Stimulated activated CD4-positive, alpha-beta T cell treated with anti-CD3 and anti-CD28 coated beads, TNF-alpha, amount 100 ng/mL, for 24 hours (primary cell): ENCODE data around the gene C5orf24.
"Not testable (repeated sequence)": the region's sequence is repeated elsewhere in the genome, so short reads cannot be mapped to it uniquely, and the experiment has no call there.

Experiments
- DNase-seq, 3 experiments: peaks; one replicate each; pipeline ENCODE4 v3.0.0-alpha.2; 2020; ENCODE audit warnings: low read depth in 3 of 3

The C5orf24 gene

DNA sequence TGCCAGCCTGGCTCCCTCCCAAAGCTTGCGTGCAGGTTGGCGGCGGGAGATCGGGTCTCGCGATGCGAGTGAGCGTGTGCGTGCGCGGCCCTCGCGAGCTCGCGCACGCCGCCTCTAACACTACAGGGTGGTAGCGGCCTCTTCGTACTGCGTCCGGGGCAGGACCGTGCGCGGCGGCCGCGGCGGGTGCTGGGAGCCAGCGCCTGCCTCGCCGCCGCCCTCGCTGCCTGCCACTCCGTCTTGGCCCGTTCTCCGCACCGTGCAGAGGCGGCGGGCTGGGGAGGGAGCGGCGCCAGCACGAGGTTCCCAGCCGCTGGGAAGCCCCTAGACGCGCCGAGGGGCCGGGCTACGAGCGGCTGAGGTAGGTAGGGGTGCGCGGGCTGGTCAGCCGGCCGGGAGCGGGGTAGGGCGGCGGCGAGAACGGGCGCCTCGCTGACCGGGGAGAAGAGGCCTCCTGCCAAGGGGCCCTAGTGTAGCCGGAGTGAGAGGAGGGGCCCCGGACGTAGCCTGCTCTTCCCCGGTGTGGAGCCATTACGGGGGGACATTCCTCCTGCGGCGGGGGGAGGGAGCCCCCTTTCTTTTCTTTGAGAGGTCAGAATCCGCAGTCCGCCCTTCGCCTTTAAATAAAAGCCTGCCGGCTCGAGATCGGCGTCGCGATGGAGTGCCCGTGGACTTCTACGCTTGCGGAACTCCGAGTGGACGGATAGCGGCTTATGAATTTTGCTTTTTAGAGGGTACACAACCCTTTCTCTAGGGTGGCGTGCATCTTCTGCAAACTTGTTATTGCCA, at the start of gene C5orf24:
TSS of gene C5orf24 (plus strand) at position 117 of the 789 bp plus-strand sequence. CDS start 8,933 bp downstream, outside the sequence.
- peak; percentile 84 to 92 (median 85) for DNase-seq

GRCh38 chr5:134798468-134798867, 47.3 kb upstream of the C5orf24 start:
- no peak for DNase-seq

GRCh38 chr5:134803821-134804220, 41.9 kb upstream of the C5orf24 start:
- DNase-seq = no peak

DNA sequence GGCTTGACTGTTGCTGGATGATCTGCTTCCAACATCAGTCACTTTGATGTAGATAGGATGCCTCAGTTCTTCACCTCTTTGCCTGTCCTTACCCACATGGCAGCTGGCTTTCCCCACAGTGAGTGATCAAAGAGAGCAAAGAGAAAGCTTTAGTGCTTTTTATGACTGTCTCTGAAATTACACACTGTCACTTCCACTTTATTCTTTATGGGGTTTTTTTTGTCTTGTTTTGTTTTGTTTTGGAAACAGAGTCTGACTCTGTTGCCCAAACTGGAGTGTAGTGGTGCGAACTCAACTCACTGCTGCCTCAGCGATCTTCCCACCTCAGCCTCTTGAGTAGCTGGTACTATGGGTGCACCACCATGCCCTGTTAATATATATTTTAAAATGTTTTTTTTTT, 32.4 kb upstream of the C5orf24 start:
- no peak for DNase-seq

DNA sequence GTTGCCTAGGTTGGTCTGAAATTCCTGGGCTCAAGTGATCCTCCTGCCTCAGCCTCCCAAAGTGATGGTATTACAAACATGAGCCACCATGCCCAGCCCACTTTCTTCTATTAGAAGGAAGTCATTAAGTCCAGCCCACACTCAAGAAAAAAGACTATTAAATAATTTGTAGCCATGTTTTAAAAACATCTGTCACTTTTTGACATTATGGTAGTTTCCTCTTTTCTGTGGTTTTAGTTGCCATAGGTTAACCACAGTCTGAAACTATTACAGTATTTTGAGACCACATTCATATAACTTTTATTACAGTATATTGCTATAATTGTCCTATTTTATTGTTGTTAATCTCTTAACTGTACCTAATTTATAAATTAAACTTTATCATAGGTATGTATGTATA, 31.9 kb upstream of the C5orf24 start:
- DNase-seq = no peak

GRCh38 chr5:134817006-134817405, 28.8 kb upstream of the C5orf24 start:
- no peak for DNase-seq

- DNase-seq = no peak
Measured at GRCh38 chr5:134818776-134819175, 27.0 kb upstream of the C5orf24 start.

GRCh38 chr5:134819407-134819963, 26.3 kb upstream of the C5orf24 start:
- no peak for DNase-seq

- no peak for DNase-seq
Measured at GRCh38 chr5:134821841-134822240, 23.9 kb upstream of the C5orf24 start.

DNA sequence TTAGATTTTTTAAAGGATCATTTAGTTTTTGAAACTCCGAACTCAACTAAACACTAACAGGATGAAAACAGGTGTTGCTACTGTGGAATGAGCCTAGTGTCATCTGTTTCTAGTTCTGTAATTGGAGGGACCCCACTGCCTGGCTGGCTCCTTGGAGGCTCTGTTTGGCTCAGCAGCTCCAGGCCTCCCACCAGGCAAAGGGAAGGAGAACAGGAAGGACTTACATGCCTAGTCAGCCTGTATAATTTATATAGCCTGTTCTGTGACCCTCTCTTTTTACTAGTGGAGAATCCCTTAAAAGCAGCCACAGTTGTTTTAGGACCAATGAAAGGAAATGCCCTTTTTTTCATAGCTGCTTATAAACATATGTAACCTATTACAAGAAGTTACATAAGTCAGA, 21.1 kb upstream of the C5orf24 start:
- DNase-seq = no peak

DNA sequence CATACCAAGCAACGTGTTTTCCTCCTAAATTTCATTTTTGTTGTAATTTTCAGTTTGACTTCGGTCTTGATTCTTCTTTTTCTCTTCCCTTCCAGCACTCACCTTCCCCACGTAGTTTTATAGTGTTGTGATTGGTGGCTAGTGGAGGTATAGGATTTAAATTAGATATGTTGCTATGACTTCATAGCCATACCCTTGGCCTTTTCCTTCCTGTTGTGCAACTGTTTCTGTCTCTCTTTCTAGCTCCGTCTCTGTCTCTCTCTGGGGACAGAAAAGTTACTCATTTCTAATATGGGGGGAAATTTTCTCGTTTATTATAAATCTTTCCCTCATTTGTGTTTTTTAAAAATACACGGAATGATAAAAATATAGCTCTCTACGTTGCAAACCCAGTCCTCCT, 20.6 kb upstream of the C5orf24 start:
- DNase-seq = no peak

DNA sequence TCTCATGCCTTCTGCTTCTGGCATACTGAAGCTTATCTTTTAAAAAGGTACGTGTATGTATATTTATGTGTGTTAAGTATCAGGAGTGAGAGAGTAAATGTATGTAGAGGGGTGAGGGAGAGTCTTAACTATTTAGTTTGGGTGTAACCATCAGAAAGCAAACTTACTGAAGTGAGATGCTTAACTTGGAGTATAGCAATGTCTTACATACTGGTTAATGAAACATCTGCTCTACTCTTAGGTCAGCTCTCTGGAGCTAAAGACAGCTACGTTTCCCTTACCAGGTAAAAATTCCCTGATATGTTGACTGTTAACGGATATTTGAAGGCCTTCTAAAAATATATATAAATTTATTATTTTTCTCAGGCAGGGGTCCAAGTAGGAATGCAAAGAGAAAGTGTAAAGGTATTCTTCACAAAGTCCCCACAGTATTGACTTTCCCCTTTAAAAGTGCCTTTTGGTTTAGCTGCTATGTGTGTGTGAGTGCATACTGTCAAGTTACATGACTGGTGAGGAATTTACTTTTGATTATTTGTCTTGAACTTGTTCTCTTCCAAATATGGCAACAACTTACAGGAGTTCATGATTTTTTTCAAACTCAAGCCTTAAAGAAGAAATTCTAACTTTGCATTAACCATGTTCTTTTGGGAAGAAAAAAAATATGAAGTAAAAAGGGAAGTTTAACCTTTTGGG, 12.3 kb upstream of the C5orf24 start:
- DNase-seq = no peak

- no peak for DNase-seq
Measured at GRCh38 chr5:134835623-134836022, 10.1 kb upstream of the C5orf24 start.

DNA sequence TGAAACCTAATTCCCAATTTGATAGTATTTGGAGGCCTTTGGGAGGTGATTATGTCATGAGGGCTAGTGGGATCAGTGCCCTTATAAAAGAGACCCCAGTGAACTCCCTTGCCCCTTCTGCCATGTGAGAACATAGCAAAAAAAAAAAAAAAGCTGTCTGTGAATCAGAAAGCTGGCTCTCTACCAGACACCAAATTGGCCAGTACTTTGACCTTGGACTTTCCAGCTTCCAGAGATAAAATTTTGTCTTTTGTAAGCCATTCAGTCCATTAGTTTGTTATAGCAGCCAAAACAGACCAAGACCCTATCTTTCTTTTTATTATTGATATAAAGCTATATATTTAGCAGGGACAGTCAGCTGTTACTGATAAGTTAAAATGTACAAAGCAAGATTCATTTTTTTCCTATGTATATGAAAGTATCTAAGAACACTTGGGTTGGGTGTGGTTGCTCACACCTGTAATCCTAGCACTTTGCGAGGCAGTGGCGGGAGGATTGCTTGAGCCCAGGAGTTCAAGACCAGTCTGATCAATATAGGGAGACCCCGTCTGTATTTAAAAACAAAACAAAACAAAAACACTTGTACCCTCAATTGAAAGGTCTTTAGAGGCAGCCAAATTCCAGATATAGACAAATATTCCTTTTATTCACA, 8.1 kb upstream of the C5orf24 start:
- DNase-seq = no peak

- DNase-seq = not testable (repeated sequence)
Measured at GRCh38 chr5:134838361-134838760, 7.4 kb upstream of the C5orf24 start.

- no peak for DNase-seq
Measured at GRCh38 chr5:134840811-134841210, 5.0 kb upstream of the C5orf24 start.

- DNase-seq = no peak
Measured at GRCh38 chr5:134844252-134844651, 1.5 kb upstream of the C5orf24 start.

DNA sequence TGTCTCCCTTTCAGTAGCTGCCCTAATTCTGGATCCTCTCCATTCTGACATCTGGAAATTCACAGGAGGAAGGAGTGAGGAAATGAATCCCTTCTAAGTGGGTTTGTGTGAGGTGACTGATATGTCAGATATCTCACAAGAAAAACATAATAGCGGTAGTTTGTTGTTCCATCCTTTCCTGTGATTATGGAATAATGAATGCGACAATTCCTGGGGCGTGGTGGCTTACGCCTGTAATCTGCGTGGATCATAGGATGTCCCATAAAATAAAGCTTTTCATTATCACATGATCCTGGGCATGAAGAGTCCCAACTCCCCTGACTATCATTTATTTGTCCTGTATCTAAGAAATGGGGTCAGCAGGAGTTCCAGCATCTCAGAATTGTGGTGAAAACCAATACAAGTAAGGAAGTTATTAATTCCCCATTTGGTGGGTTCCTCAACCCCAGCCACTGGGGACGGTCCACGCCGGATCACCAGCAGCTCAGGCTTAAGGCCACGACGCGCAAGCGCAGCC, 375 bp upstream of the C5orf24 start:
- no peak for DNase-seq

DNA sequence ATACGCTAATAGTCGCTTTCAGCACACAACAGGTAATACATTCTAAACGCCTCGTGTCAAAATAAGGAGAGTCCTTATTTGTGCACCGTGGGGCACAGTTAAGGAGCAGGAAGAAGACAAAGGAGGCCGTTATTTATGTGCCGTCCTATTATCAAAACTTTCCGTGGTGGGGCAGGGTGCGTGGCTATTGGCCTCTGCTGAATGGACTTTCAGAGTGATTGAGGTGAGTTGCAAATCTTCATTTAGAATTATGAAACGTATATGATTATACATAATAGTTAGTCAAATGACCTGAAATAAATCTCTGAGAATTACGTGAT, 833 bp downstream of the C5orf24 start:
- DNase-seq = peak in 1 of 3 experiments; percentile 23

DNA sequence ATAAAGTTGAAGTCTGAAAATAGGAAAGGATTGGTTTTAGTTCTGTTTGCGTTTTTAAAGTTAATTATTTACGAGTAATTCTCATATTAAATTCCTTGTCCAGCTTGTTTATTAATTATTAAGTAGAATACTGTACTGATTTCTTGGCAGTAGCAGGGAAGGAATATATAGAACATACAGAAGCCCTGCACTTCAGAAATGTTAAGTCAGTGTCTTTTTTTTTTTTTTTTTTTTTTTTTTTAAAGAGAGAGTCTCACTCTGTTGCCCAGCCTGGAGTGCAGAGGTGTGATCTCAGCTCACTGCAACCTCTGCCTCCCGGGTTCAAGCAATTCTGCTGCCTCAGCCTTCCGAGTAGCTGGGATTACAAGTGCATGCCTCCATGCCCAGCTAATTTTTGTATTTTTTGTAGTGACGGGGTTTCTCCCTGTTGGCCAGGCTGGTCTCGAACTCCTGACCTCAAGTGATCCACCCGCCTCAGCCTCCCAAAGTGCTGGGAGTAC, 3.7 kb downstream of the C5orf24 start:
- not testable (repeated sequence) for DNase-seq

DNA sequence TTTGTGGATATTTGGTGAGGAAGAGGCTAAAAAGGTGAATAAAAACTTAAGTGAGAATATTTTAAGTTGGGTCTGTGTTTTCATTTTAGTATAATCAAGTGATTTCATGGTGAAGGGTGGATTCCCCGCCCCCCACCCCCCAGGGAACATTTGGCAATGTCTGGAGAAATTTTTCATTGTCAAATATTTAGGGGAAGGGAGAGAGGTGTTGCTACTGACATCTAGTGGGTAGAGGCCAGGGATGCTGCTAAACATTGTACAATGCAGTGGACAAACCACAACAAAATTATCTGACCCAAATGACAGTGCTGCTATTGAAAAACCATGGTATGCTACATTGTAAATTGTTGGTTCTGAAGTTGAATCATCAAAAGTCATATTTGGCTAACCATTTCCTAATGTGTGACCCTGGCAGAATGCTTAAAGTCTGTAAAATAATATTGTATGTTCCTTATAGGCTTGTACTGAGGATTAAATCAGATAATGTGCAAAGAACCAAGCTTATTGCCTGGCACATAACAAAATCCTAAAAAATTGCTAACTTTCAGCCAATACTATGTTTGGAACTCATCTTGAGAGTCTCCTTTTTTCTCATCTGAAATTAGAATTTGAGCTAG, 5.6 kb downstream of the C5orf24 start:
- no peak for DNase-seq

DNA sequence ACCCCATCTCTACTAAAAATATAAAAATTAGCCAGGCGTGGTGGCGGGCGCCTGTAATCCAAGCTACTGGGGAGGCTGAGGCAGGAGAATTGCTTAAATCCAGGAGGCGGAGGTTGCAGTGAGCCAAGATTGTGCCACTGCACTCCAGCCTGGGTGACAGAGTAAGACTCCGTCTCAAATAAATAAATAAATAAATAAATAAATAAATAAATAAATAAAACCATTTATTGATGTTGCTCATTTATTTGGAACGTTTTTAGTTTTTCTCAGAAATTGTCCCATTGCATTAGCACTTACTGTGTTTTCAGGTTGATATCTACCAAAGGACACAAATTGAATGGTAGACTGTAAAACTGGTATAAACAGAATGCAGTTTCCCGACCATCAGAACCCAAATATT, 10.7 kb downstream of the C5orf24 start:
- DNase-seq = not testable (repeated sequence)
